Measurements from ENCODE around the gene TMEM127.
"Not testable (repeated sequence)": the region's sequence is repeated elsewhere in the genome, so short reads cannot be mapped to it uniquely, and the experiment has no call there.

TMEM127 gene

DNA sequence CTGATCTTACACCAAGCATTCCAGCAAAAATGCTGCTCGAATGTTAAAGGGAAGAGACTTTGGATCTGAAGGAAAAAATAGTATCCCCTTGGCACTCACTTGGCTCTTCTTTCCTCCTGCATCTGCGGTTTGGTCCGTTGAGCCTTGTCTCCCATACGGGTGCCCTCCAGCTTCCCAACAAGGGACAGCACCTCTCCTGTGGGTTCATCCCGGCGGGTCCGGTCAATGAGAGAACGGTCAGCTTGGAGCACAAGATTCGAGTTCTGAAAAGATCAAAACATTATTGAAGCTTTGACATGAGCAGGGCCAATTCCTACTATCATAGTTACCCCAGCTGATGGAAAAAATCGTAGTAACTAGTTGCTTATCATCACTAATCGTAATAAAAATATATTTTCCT is 38.8 kb upstream of the TMEM127 start:
- no peak for TF ChIP-seq ZFX (IDR thresholded peaks at IDR 0.05; ENCODE audit: borderline replicate concordance)
- TF ChIP-seq, protein P1, sequence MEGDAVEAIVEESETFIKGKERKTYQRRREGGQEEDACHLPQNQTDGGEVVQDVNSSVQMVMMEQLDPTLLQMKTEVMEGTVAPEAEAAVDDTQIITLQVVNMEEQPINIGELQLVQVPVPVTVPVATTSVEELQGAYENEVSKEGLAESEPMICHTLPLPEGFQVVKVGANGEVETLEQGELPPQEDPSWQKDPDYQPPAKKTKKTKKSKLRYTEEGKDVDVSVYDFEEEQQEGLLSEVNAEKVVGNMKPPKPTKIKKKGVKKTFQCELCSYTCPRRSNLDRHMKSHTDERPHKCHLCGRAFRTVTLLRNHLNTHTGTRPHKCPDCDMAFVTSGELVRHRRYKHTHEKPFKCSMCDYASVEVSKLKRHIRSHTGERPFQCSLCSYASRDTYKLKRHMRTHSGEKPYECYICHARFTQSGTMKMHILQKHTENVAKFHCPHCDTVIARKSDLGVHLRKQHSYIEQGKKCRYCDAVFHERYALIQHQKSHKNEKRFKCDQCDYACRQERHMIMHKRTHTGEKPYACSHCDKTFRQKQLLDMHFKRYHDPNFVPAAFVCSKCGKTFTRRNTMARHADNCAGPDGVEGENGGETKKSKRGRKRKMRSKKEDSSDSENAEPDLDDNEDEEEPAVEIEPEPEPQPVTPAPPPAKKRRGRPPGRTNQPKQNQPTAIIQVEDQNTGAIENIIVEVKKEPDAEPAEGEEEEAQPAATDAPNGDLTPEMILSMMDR (IDR thresholded peaks at IDR 0.05): no peak
- H3K27ac ChIP-seq: peak overlapping the region; percentile 76

DNA sequence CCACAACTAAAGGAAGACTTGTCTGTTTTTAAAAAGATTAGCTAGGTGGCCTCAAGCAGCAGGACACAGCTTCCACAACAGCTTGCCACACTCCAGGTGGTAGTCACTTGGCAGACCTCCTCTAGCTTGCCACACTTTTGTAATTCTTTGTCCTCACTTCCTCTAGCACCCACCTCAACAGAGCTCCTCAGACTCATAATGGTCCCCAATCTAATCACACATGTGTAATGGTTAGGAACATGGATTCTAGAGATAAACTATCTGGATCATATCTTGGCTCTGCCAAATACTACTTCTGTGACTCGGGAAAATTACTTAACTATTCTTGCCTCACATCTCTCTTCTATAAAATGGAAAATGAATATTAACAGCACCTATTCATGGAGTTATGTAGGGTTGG is 36.1 kb upstream of the TMEM127 start:
- TF ChIP-seq, protein P1 (IDR thresholded peaks at IDR 0.05): no peak
- no peak for TF ChIP-seq ZFX (IDR thresholded peaks at IDR 0.05; ENCODE audit: borderline replicate concordance)
- no peak overlapping the region for H3K27ac ChIP-seq

DNA sequence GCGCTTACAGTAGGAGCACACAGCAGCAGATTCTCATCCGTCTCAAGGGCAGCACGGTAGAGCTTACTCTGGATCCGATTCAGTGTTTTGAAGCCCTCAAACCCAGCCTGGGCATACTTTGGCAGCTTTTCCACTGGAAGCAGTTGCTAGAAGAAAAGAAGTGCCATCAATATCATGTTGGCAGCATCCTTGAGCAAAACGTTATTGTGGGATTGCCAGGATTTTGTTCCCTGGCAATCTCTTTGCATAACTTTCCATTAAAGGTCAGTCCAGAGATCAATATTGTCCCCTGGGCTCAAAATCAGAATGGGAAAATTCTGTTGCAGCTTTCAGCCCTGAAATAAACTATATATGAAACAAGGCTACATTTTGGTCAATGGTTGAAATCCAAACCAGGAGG is 31.1 kb upstream of the TMEM127 start:
- TF ChIP-seq, protein P1 (IDR thresholded peaks at IDR 0.05): no peak
- no peak for TF ChIP-seq ZFX (IDR thresholded peaks at IDR 0.05; ENCODE audit: borderline replicate concordance)
- no peak overlapping the region for H3K27ac ChIP-seq

DNA sequence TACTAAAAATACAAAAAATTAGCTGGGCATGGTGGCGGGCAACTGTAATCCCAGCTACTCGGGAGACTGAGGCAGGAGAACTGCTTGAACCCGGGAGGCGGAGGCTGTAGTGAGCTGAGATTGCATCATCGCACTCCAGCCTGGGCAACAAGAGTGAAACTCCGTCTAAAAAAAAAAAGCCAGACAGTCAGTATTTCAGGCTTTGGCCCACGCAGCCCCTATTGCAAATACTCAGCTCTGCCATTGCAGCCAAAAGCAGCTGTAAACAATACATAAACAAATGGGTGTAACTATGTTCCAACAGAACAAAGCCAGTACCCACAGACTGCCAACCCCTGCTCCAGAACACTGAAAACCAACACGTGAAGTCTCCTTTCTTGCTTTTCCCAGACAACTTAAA is 28.5 kb upstream of the TMEM127 start:
- H3K27ac ChIP-seq: not testable (repeated sequence)

DNA sequence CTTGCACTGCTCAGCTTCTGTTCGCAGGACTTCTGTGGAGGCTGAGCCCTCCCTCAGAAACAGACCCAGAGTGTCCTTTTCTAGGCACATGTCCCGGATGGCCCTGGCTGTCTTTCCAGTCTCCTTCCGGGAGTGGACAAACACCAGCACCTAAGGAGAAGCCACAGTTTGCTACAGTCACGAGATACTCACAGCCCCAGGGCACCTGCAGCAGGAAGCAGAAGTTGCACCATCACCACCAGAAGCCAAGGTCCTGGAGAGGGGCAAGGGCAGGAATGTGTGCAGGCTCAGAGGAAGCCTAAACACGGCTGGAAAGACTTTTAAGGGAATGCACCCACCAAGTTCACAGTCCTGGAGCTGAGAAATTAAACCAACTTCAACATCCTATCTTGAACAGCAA is 26.0 kb upstream of the TMEM127 start:
- H3K27ac ChIP-seq: no peak overlapping the region
- TF ChIP-seq, protein P1 (IDR thresholded peaks at IDR 0.05): no peak
- TF ChIP-seq ZFX (IDR thresholded peaks at IDR 0.05; ENCODE audit: borderline replicate concordance): no peak

DNA sequence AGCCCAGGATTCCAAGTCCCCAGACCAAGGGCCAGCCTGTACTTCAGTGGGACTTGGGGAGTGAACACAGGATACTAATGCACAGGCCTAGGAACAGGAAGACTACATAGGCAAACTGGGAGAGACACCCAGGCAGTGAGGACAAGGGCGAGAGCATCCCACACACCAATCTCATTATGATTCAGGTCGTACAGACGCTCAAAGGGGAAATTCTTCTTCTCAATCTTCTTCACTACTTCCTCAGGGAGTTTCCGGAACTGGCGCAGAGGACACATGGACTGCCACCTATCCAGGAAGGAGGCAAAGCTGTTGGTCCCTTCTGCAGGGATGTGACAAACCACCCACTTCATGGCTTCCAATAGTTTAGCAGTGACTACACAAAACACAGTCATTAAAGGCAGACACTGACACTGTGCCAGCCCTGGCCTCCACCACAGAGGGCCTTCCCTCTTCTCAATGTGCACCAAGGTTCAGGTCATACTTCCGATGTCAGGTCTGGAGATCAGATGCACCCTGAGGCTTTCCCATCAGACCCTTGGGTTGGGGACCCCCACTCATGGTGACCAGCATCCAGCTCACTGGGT is 21.6 kb upstream of the TMEM127 start:
- no peak overlapping the region for H3K27ac ChIP-seq
- TF ChIP-seq, protein P1 (IDR thresholded peaks at IDR 0.05): no peak
- TF ChIP-seq ZFX (IDR thresholded peaks at IDR 0.05; ENCODE audit: borderline replicate concordance): no peak

DNA sequence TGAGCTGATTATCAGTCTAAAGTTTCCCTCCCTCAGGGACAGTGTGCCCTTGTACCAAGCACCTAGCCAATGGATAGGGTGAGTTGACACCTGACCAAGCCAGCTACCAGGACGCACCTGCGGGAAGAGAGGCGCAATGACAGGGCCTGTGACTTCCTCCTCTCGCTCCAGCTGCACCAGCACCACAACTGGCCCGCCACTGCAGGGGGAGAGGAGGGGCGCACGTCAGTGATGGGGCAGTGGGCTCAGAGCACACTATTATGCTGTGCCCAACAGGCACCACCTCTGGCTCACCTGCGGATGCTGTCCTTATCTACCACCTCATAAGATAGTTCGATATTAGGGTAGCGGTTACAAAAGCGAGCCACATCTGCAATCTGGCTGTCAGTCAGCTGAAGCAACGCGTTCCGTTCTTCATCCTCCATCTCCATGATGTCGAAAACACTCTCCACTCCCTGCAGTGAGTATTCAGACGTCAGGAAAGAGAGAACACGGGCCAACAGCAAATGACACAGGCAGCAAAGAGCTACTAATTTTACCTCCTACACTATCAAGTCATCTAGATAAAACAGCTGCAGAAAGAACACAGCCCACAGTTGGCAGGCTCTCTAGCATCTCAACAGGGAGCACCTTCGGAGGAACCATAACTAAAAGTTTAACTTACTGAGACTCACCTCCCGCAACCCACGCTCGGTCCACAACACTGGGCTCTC is 11.1 kb upstream of the TMEM127 start:
- H3K27ac ChIP-seq: no peak overlapping the region
- TF ChIP-seq ZFX (IDR thresholded peaks at IDR 0.05; ENCODE audit: borderline replicate concordance): no peak
- TF ChIP-seq, protein P1 (IDR thresholded peaks at IDR 0.05): no peak

All from 22Rv1 (cell line).